ENCODE measurements around the gene IQSEC3. TPM values are rescaled to one million over a fixed set of nuclear protein-coding genes. Genes with fewer than 3 reads are reported as not detected.
"Not testable (repeated sequence)": the region's sequence is repeated elsewhere in the genome, so short reads cannot be mapped to it uniquely, and the experiment has no call there.

IQSEC3 gene
- total and polyA plus RNA-seq, 4 donors, result 0.29 to 7.5 (median 1.5) TPM

GRCh38 chr12:215116-215515, 148.5 kb downstream of the IQSEC3 start:
- Histone ChIP-seq H3K27me3 (ENCODE audit: control insufficient read depth in 3 of 3, insufficient read depth in 3 of 3, low read length in 2 of 3) (no peaks in the 10 kb centered on the region), H3K9me3 (ENCODE audit: control insufficient read depth in 4 of 4, insufficient read depth in 3 of 4, low read length in 3 of 4) (no peaks in the 10 kb centered on the region), H3K4me3 (no peak overlapping the region), H3K4me1 (ENCODE audit: control insufficient read depth in 5 of 5, insufficient read depth in 5 of 5, low read length in 5 of 5) (peaks cover 0 to 16% (median 7%) of the 10 kb centered on the region in 5 donors), H3K27ac (ENCODE audit: low read depth in 1 of 2, low read length in 1 of 2) (no peak overlapping the region), H3K9ac (ENCODE audit: insufficient read depth in 1 of 2, low read length in 2 of 2) (no peak overlapping the region), H3K36me3 (ENCODE audit: control insufficient read depth in 4 of 4, insufficient read depth in 4 of 4, low read length in 4 of 4) (no peaks in the 10 kb centered on the region)
- no peak for TF ChIP-seq CTCF (IDR thresholded peaks at IDR 0.05; ENCODE audit: control extremely low read depth, extremely low read depth)
- ATAC-seq (ENCODE audit: insufficient read depth, low FRiP score) (no peak), DNase-seq (no peak)
- WGBS, 2 donors, result 79 to 83% methylated on average over 6 of the region's 6 CpGs

GRCh38 chr12:217029-217428, 150.5 kb downstream of the IQSEC3 start:
- not testable (repeated sequence) for DNase-seq; H3K9me3 ChIP-seq (ENCODE audit: control insufficient read depth in 4 of 4, insufficient read depth in 3 of 4, low read length in 3 of 4); H3K36me3 ChIP-seq (ENCODE audit: control insufficient read depth in 4 of 4, insufficient read depth in 4 of 4, low read length in 4 of 4); H3K9ac ChIP-seq (ENCODE audit: insufficient read depth in 1 of 2, low read length in 2 of 2); H3K27ac ChIP-seq (ENCODE audit: low read depth in 1 of 2, low read length in 1 of 2); H3K4me3 ChIP-seq; H3K27me3 ChIP-seq (ENCODE audit: control insufficient read depth in 3 of 3, insufficient read depth in 3 of 3, low read length in 2 of 3); ATAC-seq (ENCODE audit: insufficient read depth, low FRiP score)
- WGBS, 2 donors, result 65 to 77% methylated on average over 6 of the region's 6 CpGs
- peaks cover 0 to 16% (median 7%) of the 10 kb centered on the region in 5 donors for H3K4me1 ChIP-seq (ENCODE audit: control insufficient read depth in 5 of 5, insufficient read depth in 5 of 5, low read length in 5 of 5)

GRCh38 chr12:218221-218620, 151.7 kb downstream of the IQSEC3 start:
- Histone ChIP-seq H3K27me3 (ENCODE audit: control insufficient read depth in 3 of 3, insufficient read depth in 3 of 3, low read length in 2 of 3) (no peaks in the 10 kb centered on the region), H3K36me3 (ENCODE audit: control insufficient read depth in 4 of 4, insufficient read depth in 4 of 4, low read length in 4 of 4) (no peaks in the 10 kb centered on the region), H3K9me3 (ENCODE audit: control insufficient read depth in 4 of 4, insufficient read depth in 3 of 4, low read length in 3 of 4) (no peaks in the 10 kb centered on the region), H3K27ac (ENCODE audit: low read depth in 1 of 2, low read length in 1 of 2) (no peak overlapping the region), H3K4me3 (no peak overlapping the region), H3K4me1 (ENCODE audit: control insufficient read depth in 5 of 5, insufficient read depth in 5 of 5, low read length in 5 of 5) (peaks cover 0 to 9% (median 4%) of the 10 kb centered on the region in 5 donors), H3K9ac (ENCODE audit: insufficient read depth in 1 of 2, low read length in 2 of 2) (no peak overlapping the region)
- ATAC-seq (ENCODE audit: insufficient read depth, low FRiP score), result no peak
- TF ChIP-seq CTCF (IDR thresholded peaks at IDR 0.05; ENCODE audit: control extremely low read depth, extremely low read depth), result no peak
- WGBS, 2 donors, result 89 to 91% methylated on average over 5 of the region's 5 CpGs
- no peak for DNase-seq

GRCh38 chr12:218728-219590, 152.4 kb downstream of the IQSEC3 start:
- WGBS, 2 donors, result 85 to 87% methylated on average over 30 of the region's 30 CpGs
- Histone ChIP-seq H3K4me3 (no peak overlapping the region), H3K27ac (ENCODE audit: low read depth in 1 of 2, low read length in 1 of 2) (no peak overlapping the region), H3K36me3 (ENCODE audit: control insufficient read depth in 4 of 4, insufficient read depth in 4 of 4, low read length in 4 of 4) (no peaks in the 10 kb centered on the region), H3K9me3 (ENCODE audit: control insufficient read depth in 4 of 4, insufficient read depth in 3 of 4, low read length in 3 of 4) (no peaks in the 10 kb centered on the region), H3K4me1 (ENCODE audit: control insufficient read depth in 5 of 5, insufficient read depth in 5 of 5, low read length in 5 of 5) (peaks cover 0 to 4% (median 0%) of the 10 kb centered on the region in 5 donors), H3K9ac (ENCODE audit: insufficient read depth in 1 of 2, low read length in 2 of 2) (no peak overlapping the region), H3K27me3 (ENCODE audit: control insufficient read depth in 3 of 3, insufficient read depth in 3 of 3, low read length in 2 of 3) (no peaks in the 10 kb centered on the region)
- ATAC-seq (ENCODE audit: insufficient read depth, low FRiP score), result no peak
- TF ChIP-seq CTCF (IDR thresholded peaks at IDR 0.05; ENCODE audit: control extremely low read depth, extremely low read depth), result no peak
- DNase-seq, result no peak
